Endothelial cell of umbilical vein (primary cell): ENCODE data around the gene SNCAIP.

Experiments used
- EZH2 ChIP-seq: IDR thresholded peaks from 2 replicates; pipeline ENCODE4 v1.6.1; 2012; ENCODE audit warnings: borderline replicate concordance, low read depth, mild to moderate bottlenecking, moderate library complexity, low read length, inconsistent platforms; ENCODE audit not compliant: severe bottlenecking
- FOS ChIP-seq: IDR thresholded peaks from 2 replicates; pipeline ENCODE4 v1.6.1; 2011; ENCODE audit warnings: mild to moderate bottlenecking, low read length, moderate library complexity, borderline replicate concordance; ENCODE audit not compliant: insufficient read depth
- JUN ChIP-seq: IDR thresholded peaks from 2 replicates; pipeline ENCODE4 v1.6.1; 2011; ENCODE audit warnings: borderline replicate concordance, low read depth; ENCODE audit not compliant: insufficient read length, insufficient read depth
- MYC ChIP-seq: IDR thresholded peaks from one replicate; pipeline ENCODE4 v1.6.1; 2011; ENCODE audit warnings: mild to moderate bottlenecking, low read depth, low read length
- POLR2A ChIP-seq: IDR thresholded peaks from 2 replicates; pipeline ENCODE4 v1.6.1; 2012; ENCODE audit warnings: low read depth, mild to moderate bottlenecking, control low read depth, low read length
- POLR2AphosphoS5 ChIP-seq: IDR thresholded peaks from 2 replicates; pipeline ENCODE4 v1.6.1; 2012; ENCODE audit warnings: low read depth, mild to moderate bottlenecking, control low read depth, low read length, moderate library complexity; ENCODE audit not compliant: insufficient read depth
- TF ChIP-seq, protein P1 (sequence below): IDR thresholded peaks from 2 replicates; pipeline ENCODE4 v1.6.1; 2011; ENCODE audit not compliant: insufficient read depth, insufficient read length
- TF ChIP-seq, protein P2 (sequence below), 2 donors: IDR thresholded peaks; 1 replicate in 1 of 2; 2 replicates in 1 of 2; pipeline ENCODE4 v1.5.1; 2011; ENCODE audit warnings: low read length in 2 of 2, mild to moderate bottlenecking in 2 of 2, moderate library complexity in 2 of 2, control low read depth in 1 of 2, inconsistent platforms in 1 of 2, low read depth in 1 of 2; ENCODE audit not compliant: insufficient read depth in 1 of 2; ENCODE audit errors: extremely low read depth in 1 of 2

DNA sequence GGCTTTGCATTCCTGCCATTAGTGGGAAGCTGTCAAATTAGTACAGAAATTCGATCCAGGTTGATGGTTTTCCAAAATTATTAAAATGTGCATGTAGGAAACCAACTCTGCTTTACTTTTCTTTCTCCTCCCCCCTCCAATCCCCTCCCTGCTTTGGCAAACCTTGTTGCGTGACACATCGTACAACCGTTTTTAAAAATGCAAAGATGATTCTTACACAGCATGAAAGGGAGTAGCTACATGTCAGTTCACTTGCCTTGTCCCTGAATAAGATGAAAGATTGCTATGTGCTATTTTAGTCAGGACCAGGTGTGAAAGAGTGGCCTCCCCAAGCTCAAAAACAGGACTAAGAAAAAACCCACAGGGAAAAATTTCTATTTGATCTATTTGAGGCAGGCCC is 11.7 kb downstream of the SNCAIP start:
- TF ChIP-seq EZH2 (no peak), POLR2A (no peak), POLR2AphosphoS5 (no peak), MYC (no peak), FOS (no peak), JUN (no peak)
- TF ChIP-seq, protein P1, sequence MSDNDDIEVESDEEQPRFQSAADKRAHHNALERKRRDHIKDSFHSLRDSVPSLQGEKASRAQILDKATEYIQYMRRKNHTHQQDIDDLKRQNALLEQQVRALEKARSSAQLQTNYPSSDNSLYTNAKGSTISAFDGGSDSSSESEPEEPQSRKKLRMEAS = no peak
- TF ChIP-seq, protein P2, sequence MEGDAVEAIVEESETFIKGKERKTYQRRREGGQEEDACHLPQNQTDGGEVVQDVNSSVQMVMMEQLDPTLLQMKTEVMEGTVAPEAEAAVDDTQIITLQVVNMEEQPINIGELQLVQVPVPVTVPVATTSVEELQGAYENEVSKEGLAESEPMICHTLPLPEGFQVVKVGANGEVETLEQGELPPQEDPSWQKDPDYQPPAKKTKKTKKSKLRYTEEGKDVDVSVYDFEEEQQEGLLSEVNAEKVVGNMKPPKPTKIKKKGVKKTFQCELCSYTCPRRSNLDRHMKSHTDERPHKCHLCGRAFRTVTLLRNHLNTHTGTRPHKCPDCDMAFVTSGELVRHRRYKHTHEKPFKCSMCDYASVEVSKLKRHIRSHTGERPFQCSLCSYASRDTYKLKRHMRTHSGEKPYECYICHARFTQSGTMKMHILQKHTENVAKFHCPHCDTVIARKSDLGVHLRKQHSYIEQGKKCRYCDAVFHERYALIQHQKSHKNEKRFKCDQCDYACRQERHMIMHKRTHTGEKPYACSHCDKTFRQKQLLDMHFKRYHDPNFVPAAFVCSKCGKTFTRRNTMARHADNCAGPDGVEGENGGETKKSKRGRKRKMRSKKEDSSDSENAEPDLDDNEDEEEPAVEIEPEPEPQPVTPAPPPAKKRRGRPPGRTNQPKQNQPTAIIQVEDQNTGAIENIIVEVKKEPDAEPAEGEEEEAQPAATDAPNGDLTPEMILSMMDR (IDR thresholded peaks at IDR 0.05; ENCODE audit: extremely low read depth in 1 of 2, insufficient read depth in 1 of 2, low read depth in 1 of 2, low read length in 2 of 2) = no peak
